Smooth muscle cell (in vitro differentiated cells): ENCODE results near the gene LMO7. TPM values are rescaled to one million over a fixed set of nuclear protein-coding genes. Genes with fewer than 3 reads are reported as not detected.

Experiments
- DNase-seq: peaks from one replicate; lab custom pipeline; 2025; ENCODE audit not compliant: unreplicated experiment; lab: John Stamatoyannopoulos, UW
- H2AFZ ChIP-seq: fragments of 200-600 bp; sonication (generic); 2 replicates; pipeline ENCODE4 v1.6.0; 2016; ENCODE audit warnings: antibody characterized with exemption, low read depth, mild to moderate bottlenecking
- H3F3A ChIP-seq: fragments of 200-600 bp; sonication (generic); 2 replicates; pipeline ENCODE4 v1.6.0; 2017; ENCODE audit warnings: antibody characterized with exemption, low read depth
- H3K27ac ChIP-seq: fragments of 200-600 bp; sonication (generic); 2 replicates; pipeline ENCODE4 v1.5.1; 2016; ENCODE audit warnings: low read depth, mild to moderate bottlenecking
- H3K27me3 ChIP-seq: fragments of 200-600 bp; sonication (generic); 2 replicates; pipeline ENCODE4 v1.6.1; 2016; ENCODE audit warnings: low read depth, mild to moderate bottlenecking
- H3K36me3 ChIP-seq: fragments of 200-600 bp; sonication (generic); 2 replicates; pipeline ENCODE4 v1.5.1; 2016; ENCODE audit warnings: low read depth
- H3K4me1 ChIP-seq: fragments of 200-600 bp; sonication (generic); 2 replicates; pipeline ENCODE4 v1.5.1; 2016; ENCODE audit warnings: low read depth
- H3K4me2 ChIP-seq: fragments of 200-600 bp; sonication (generic); 2 replicates; pipeline ENCODE4 v1.6.0; 2016; ENCODE audit warnings: mild to moderate bottlenecking
- H3K4me3 ChIP-seq: fragments of 200-600 bp; sonication (generic); 2 replicates; pipeline ENCODE4 v1.5.1; 2016; ENCODE audit warnings: mild to moderate bottlenecking
- H3K79me2 ChIP-seq: fragments of 200-600 bp; sonication (generic); 2 replicates; pipeline ENCODE4 v1.6.0; 2016; ENCODE audit warnings: low read depth, mild to moderate bottlenecking
- H3K9ac ChIP-seq: fragments of 200-600 bp; sonication (generic); 2 replicates; pipeline ENCODE4 v1.6.0; 2016; ENCODE audit warnings: low read depth
- H3K9me3 ChIP-seq: fragments of 200-600 bp; sonication (generic); replicated peaks from 2 replicates; pipeline ENCODE4 v1.5.1; 2016; ENCODE audit warnings: low read depth
- H4K20me1 ChIP-seq: fragments of 200-600 bp; sonication (generic); 2 replicates; pipeline ENCODE4 v1.6.0; 2016; ENCODE audit warnings: low read depth
- WGBS: methylation state at CpG from one replicate; pipeline ENCODE4 v1.1.7; 2016; ENCODE audit warnings: low lambda C conversion rate; 5-methylcytosine and 5-hydroxymethylcytosine counted together
- polyA plus RNA-seq: library from polyadenylated mRNA; unstranded; fragments of >200 nt; fragmentation: Nextera tagmentation; extraction: Ambion mirVana; gene quantifications from 2 replicates; pipeline ENCODE4 v1.2.1, GENCODE V29; 2016
- total RNA-seq: library from RNA; depleted of rRNA; stranded (reverse); fragments of >200 nt; gene quantifications from 2 replicates; pipeline ENCODE4 v1.2.3, GENCODE V29; 2014
- TF ChIP-seq, protein P1 (sequence below): fragments of 200-600 bp; sonication (generic); IDR thresholded peaks from 2 replicates; pipeline ENCODE4 v1.5.1; 2017; ENCODE audit warnings: borderline replicate concordance, mild to moderate bottlenecking, antibody characterized with exemption; ENCODE audit not compliant: insufficient read depth, poor library complexity, severe bottlenecking

LMO7 gene
- total and polyA plus RNA-seq, 2 experiments from 2014 or later: 157 to 213 TPM

DNA sequence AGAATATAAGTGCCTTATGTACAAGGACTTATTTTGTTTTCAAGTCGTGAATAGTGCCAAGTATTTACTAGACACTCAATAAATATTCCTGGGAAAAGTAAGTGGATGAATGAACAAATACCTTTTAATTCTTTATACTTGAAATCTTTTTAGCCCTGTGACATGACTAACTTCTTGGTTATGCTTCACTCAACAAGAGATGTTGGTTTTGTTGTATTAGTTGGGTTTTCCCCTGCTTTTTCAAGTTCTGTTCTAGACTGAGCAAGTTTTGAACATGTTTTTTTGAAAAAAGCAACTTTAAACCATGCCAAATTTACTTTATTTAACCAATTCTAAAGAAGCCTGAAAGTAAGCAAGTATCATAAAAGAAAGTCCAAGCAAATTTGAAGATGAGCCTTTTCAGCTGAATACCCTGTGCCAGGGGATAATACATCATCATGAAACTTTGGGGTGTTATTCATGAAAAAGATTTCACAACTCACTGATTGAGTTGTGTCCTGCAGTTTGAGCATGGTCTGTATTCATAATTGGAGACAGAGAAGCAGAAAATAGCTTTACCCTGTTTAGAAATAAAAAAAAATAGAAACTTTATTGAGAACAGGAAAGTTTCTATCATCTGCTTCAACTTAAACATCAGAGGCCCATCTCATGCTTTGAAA lies 11.1 kb downstream of the LMO7 start:
- Histone ChIP-seq H3K4me2 (no peak overlapping the region), H2AFZ (no peak overlapping the region), H3K9ac (no peak overlapping the region), H3K36me3 (peaks cover 9% of the 10 kb centered on the region), H3K9me3 (no peaks in the 10 kb centered on the region), H3K4me1 (no peaks in the 10 kb centered on the region), H3K79me2 (peaks cover 100% of the 10 kb centered on the region), H3K27me3 (no peaks in the 10 kb centered on the region), H4K20me1 (peaks cover 100% of the 10 kb centered on the region), H3K4me3 (no peak overlapping the region), H3F3A (no peaks in the 10 kb centered on the region), H3K27ac (peak overlapping the region; percentile 53)
- TF ChIP-seq, protein P1, sequence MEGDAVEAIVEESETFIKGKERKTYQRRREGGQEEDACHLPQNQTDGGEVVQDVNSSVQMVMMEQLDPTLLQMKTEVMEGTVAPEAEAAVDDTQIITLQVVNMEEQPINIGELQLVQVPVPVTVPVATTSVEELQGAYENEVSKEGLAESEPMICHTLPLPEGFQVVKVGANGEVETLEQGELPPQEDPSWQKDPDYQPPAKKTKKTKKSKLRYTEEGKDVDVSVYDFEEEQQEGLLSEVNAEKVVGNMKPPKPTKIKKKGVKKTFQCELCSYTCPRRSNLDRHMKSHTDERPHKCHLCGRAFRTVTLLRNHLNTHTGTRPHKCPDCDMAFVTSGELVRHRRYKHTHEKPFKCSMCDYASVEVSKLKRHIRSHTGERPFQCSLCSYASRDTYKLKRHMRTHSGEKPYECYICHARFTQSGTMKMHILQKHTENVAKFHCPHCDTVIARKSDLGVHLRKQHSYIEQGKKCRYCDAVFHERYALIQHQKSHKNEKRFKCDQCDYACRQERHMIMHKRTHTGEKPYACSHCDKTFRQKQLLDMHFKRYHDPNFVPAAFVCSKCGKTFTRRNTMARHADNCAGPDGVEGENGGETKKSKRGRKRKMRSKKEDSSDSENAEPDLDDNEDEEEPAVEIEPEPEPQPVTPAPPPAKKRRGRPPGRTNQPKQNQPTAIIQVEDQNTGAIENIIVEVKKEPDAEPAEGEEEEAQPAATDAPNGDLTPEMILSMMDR: no peak
- DNase-seq: no peak
- WGBS: 88% methylated on average over 1 of the region's 1 CpG

GRCh38 chr13:75648446-75648845 lies 12.3 kb downstream of the LMO7 start:
- H3K4me3 ChIP-seq: no peak overlapping the region
- no peaks in the 10 kb centered on the region for H3F3A ChIP-seq
- 94% methylated on average over 2 of the region's 2 CpGs for WGBS
- no peak overlapping the region for H2AFZ ChIP-seq
- H3K9me3 ChIP-seq: no peaks in the 10 kb centered on the region
- no peak for DNase-seq
- H3K4me1 ChIP-seq: no peaks in the 10 kb centered on the region
- no peaks in the 10 kb centered on the region for H3K27me3 ChIP-seq
- peaks cover 100% of the 10 kb centered on the region for H3K79me2 ChIP-seq
- H3K9ac ChIP-seq: no peak overlapping the region
- no peak overlapping the region for H3K4me2 ChIP-seq
- H4K20me1 ChIP-seq: peaks cover 100% of the 10 kb centered on the region
- TF ChIP-seq, protein P1: no peak
- H3K27ac ChIP-seq: no peak overlapping the region
- H3K36me3 ChIP-seq: peaks cover 9% of the 10 kb centered on the region

- DNase-seq: no peak
Measured at GRCh38 chr13:75651013-75651412, 14.9 kb downstream of the LMO7 start.

More at GRCh38 chr13:75651013-75651412, 14.9 kb downstream of the LMO7 start:
- Histone ChIP-seq H3K9me3 (no peaks in the 10 kb centered on the region), H3K4me2 (no peak overlapping the region), H3K36me3 (peaks cover 5% of the 10 kb centered on the region), H3K4me1 (no peaks in the 10 kb centered on the region), H2AFZ (no peak overlapping the region), H3K4me3 (no peak overlapping the region), H4K20me1 (peaks cover 99% of the 10 kb centered on the region), H3K27me3 (no peaks in the 10 kb centered on the region), H3F3A (peaks cover 5% of the 10 kb centered on the region), H3K79me2 (peaks cover 99% of the 10 kb centered on the region), H3K27ac (no peak overlapping the region), H3K9ac (no peak overlapping the region)
- TF ChIP-seq, protein P1: no peak
- WGBS: 89% methylated on average over 2 of the region's 2 CpGs
